Neural cell (in vitro differentiated cells): ENCODE results near the gene SOAT2. TPM values are rescaled to one million over a fixed set of nuclear protein-coding genes. Genes with fewer than 3 reads are reported as not detected.
A peak's percentile ranks its signal among the peaks of the same experiment; 100 is the strongest.

Source experiments
- H2AFZ ChIP-seq: fragments of 200-600, 300-800 bp; sonication (generic), shearing (Covaris generic); 2 replicates; pipeline ENCODE4 v1.6.0; 2014; ENCODE audit warnings: low read depth, mild to moderate bottlenecking, antibody characterized with exemption, low read length, moderate library complexity
- H3F3A ChIP-seq: fragments of 200-600 bp; shearing (Covaris generic); 2 replicates; pipeline ENCODE4 v1.6.1; 2016; ENCODE audit warnings: mild to moderate bottlenecking, moderate library complexity, mixed read lengths, antibody characterized with exemption, low read length; ENCODE audit not compliant: insufficient read depth, poor library complexity, severe bottlenecking
- H3K27ac ChIP-seq: fragments of 200-600, 300-800 bp; sonication (generic), shearing (Covaris generic); 2 replicates; pipeline ENCODE4 v1.5.1; 2014; ENCODE audit warnings: mild to moderate bottlenecking, low read length, moderate library complexity
- H3K27me3 ChIP-seq: fragments of 300-800, 200-600 bp; sonication (generic), shearing (Covaris generic); 2 replicates; pipeline ENCODE4 v1.6.0; 2014; ENCODE audit warnings: mild to moderate bottlenecking, low read depth, low read length, moderate library complexity; ENCODE audit not compliant: insufficient read depth
- H3K36me3 ChIP-seq: fragments of 300-800, 200-600 bp; sonication (generic), shearing (Covaris generic); 2 replicates; pipeline ENCODE4 v1.5.1; 2014; ENCODE audit warnings: mild to moderate bottlenecking, antibody characterized with exemption, low read length, moderate library complexity; ENCODE audit not compliant: insufficient read depth
- H3K4me2 ChIP-seq: fragments of 300-800, 200-600 bp; sonication (generic), shearing (Covaris generic); 2 replicates; pipeline ENCODE4 v1.6.0; 2014; ENCODE audit warnings: mild to moderate bottlenecking, low read length
- H3K4me3 ChIP-seq: fragments of 300-800, 200-600 bp; sonication (generic), shearing (Covaris generic); 2 replicates; pipeline ENCODE4 v1.5.1; 2014; ENCODE audit warnings: mild to moderate bottlenecking, low read length, moderate library complexity
- H3K79me2 ChIP-seq: fragments of 200-600 bp; shearing (Covaris generic); replicated peaks from 2 replicates; pipeline ENCODE4 v1.6.0; 2014; ENCODE audit warnings: mild to moderate bottlenecking, low read length, moderate library complexity; ENCODE audit not compliant: insufficient read depth
- H3K9ac ChIP-seq: fragments of 300-800, 200-600 bp; sonication (generic), shearing (Covaris generic); 2 replicates; pipeline ENCODE4 v1.6.1; 2016; ENCODE audit warnings: mild to moderate bottlenecking, low read length, mixed read lengths
- H3K9me2 ChIP-seq: fragments of 200-600 bp; shearing (Covaris generic); 2 replicates; pipeline ENCODE4 v1.6.1; 2016; ENCODE audit warnings: mild to moderate bottlenecking, low read length, mixed read lengths; ENCODE audit not compliant: insufficient read depth
- H3K9me3 ChIP-seq: fragments of 200-600, 300-800 bp; sonication (generic), shearing (Covaris generic); 2 replicates; pipeline ENCODE4 v1.6.1; 2016; ENCODE audit warnings: mild to moderate bottlenecking, mixed run types, low read length, moderate library complexity, mixed read lengths
- H4K20me1 ChIP-seq: fragments of 200-600 bp; shearing (Covaris generic); 2 replicates; pipeline ENCODE4 v1.6.1; 2016; ENCODE audit warnings: mild to moderate bottlenecking, mixed run types; ENCODE audit not compliant: insufficient read depth
- EP300 ChIP-seq: fragments of 450-650 bp; conservative IDR thresholded peaks from 2 replicates; pipeline ENCODE4 v1.6.1; 2014; ENCODE audit warnings: antibody characterized with exemption, mild to moderate bottlenecking, moderate library complexity; ENCODE audit not compliant: poor library complexity, severe bottlenecking
- EZH2 ChIP-seq: fragments of 200-600, 300-800 bp; shearing (Covaris generic), sonication (generic); IDR thresholded peaks from 2 replicates; pipeline ENCODE4 v1.6.1; 2014; ENCODE audit warnings: antibody characterized with exemption, low read length, borderline replicate concordance, mild to moderate bottlenecking; ENCODE audit not compliant: insufficient read depth, poor library complexity, severe bottlenecking
- MXI1 ChIP-seq: fragments of 450-650 bp; conservative IDR thresholded peaks from 2 replicates; pipeline ENCODE4 v1.6.1; 2014; ENCODE audit warnings: antibody characterized with exemption, mild to moderate bottlenecking; ENCODE audit not compliant: poor library complexity, severe bottlenecking
- POLR2AphosphoS5 ChIP-seq: IDR thresholded peaks from 2 replicates; pipeline ENCODE4 v1.6.1; 2012
- RAD21 ChIP-seq: fragments of 450-650 bp; conservative IDR thresholded peaks from 2 replicates; pipeline ENCODE4 v1.6.1; 2014; ENCODE audit warnings: antibody characterized with exemption, mild to moderate bottlenecking, moderate library complexity
- SMC3 ChIP-seq: fragments of 450-650 bp; conservative IDR thresholded peaks from 2 replicates; pipeline ENCODE4 v1.6.1; 2014; ENCODE audit warnings: antibody characterized with exemption, mild to moderate bottlenecking, moderate library complexity; ENCODE audit not compliant: poor library complexity
- TAF1 ChIP-seq: IDR thresholded peaks from 2 replicates; pipeline ENCODE4 v1.6.1; 2012; ENCODE audit warnings: low read depth
- polyA plus RNA-seq: library from polyadenylated mRNA; depleted of rRNA; stranded (reverse); fragments of >200 nt; gene quantifications from 2 replicates; pipeline ENCODE4 v1.2.3, GENCODE V29; 2014
- TF ChIP-seq, protein P1 (sequence below): fragments of 450-650 bp; IDR thresholded peaks from 2 replicates; pipeline ENCODE4 v1.5.1; 2014; ENCODE audit warnings: antibody characterized with exemption, mild to moderate bottlenecking, moderate library complexity; ENCODE audit not compliant: poor library complexity, severe bottlenecking
- TF ChIP-seq, protein P2 (sequence below): IDR thresholded peaks from 2 replicates; pipeline ENCODE4 v1.6.1; 2012; ENCODE audit warnings: borderline replicate concordance

Gene SOAT2
- polyA plus RNA-seq, 1 donor from 2014 or later: not detected

DNA sequence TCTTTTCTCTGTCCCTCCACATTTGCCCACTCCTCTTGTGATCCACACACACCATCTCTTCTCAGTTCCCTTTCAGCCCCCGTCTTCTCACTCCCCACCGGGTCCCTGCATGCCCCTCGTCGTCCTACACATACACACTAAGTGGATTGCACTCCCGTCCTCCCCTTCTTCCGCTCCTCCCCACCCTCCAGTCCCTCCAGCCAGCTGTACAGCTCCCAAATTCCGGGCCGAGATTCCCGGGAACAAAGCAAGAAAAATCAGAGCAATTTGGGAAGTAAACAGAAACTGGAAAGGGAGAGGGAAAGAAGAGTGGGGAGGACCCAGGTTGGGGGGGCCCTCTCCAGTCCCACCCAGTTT lies 6.1 kb upstream of the SOAT2 start:
- no peak overlapping the region for H3K27ac ChIP-seq
- peaks cover 38% of the 10 kb centered on the region for H3K27me3 ChIP-seq
- no peak overlapping the region for H3K4me2 ChIP-seq
- H3K4me3 ChIP-seq: peak overlapping the region; percentile 66
- H4K20me1 ChIP-seq: no peaks in the 10 kb centered on the region
- H3K9me3 ChIP-seq: no peaks in the 10 kb centered on the region
- H2AFZ ChIP-seq: no peak overlapping the region
- no peak overlapping the region for H3K9ac ChIP-seq
- TF ChIP-seq RAD21 (no peak), POLR2AphosphoS5 (no peak), MXI1 (no peak), SMC3 (no peak), TAF1 (no peak), EZH2 (no peak), EP300 (no peak)
- TF ChIP-seq, protein P1, sequence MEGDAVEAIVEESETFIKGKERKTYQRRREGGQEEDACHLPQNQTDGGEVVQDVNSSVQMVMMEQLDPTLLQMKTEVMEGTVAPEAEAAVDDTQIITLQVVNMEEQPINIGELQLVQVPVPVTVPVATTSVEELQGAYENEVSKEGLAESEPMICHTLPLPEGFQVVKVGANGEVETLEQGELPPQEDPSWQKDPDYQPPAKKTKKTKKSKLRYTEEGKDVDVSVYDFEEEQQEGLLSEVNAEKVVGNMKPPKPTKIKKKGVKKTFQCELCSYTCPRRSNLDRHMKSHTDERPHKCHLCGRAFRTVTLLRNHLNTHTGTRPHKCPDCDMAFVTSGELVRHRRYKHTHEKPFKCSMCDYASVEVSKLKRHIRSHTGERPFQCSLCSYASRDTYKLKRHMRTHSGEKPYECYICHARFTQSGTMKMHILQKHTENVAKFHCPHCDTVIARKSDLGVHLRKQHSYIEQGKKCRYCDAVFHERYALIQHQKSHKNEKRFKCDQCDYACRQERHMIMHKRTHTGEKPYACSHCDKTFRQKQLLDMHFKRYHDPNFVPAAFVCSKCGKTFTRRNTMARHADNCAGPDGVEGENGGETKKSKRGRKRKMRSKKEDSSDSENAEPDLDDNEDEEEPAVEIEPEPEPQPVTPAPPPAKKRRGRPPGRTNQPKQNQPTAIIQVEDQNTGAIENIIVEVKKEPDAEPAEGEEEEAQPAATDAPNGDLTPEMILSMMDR: no peak
- TF ChIP-seq, protein P2, sequence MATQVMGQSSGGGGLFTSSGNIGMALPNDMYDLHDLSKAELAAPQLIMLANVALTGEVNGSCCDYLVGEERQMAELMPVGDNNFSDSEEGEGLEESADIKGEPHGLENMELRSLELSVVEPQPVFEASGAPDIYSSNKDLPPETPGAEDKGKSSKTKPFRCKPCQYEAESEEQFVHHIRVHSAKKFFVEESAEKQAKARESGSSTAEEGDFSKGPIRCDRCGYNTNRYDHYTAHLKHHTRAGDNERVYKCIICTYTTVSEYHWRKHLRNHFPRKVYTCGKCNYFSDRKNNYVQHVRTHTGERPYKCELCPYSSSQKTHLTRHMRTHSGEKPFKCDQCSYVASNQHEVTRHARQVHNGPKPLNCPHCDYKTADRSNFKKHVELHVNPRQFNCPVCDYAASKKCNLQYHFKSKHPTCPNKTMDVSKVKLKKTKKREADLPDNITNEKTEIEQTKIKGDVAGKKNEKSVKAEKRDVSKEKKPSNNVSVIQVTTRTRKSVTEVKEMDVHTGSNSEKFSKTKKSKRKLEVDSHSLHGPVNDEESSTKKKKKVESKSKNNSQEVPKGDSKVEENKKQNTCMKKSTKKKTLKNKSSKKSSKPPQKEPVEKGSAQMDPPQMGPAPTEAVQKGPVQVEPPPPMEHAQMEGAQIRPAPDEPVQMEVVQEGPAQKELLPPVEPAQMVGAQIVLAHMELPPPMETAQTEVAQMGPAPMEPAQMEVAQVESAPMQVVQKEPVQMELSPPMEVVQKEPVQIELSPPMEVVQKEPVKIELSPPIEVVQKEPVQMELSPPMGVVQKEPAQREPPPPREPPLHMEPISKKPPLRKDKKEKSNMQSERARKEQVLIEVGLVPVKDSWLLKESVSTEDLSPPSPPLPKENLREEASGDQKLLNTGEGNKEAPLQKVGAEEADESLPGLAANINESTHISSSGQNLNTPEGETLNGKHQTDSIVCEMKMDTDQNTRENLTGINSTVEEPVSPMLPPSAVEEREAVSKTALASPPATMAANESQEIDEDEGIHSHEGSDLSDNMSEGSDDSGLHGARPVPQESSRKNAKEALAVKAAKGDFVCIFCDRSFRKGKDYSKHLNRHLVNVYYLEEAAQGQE: no peak
- no peaks in the 10 kb centered on the region for H3K36me3 ChIP-seq
- H3K79me2 ChIP-seq: no peaks in the 10 kb centered on the region
- H3F3A ChIP-seq: no peaks in the 10 kb centered on the region
- H3K9me2 ChIP-seq: no peaks in the 10 kb centered on the region

DNA sequence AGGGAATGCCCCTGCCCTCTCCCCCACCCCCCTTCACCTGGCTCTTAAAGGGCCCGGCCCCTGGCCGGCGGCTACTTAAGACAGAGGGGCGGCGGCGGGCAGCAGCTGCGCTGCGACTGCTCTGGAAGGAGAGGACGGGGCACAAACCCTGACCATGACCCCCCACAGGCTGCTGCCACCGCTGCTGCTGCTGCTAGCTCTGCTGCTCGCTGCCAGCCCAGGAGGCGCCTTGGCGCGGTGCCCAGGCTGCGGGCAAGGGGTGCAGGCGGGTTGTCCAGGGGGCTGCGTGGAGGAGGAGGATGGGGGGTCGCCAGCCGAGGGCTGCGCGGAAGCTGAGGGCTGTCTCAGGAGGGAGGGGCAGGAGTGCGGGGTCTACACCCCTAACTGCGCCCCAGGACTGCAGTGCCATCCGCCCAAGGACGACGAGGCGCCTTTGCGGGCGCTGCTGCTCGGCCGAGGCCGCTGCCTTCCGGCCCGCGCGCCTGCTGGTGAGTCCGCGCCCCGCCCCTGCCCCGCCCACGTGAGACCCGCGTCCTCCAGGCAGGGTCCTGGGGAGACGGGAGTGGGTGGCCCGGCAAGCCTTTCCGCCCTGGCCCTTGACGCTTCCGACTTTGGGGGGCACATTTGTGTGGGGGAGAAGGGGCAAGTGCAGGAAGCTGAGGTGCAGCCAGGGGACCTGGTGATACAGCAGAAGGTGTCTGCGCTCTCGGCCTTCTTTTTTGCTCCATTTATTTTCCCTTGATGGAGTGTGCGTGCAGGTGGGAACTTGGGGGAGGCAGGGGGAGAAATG lies 5.5 kb upstream of the SOAT2 start, which contains the start of gene IGFBP6:
IGFBP6 (plus strand) TSS at position 104 of the 790 bp plus-strand sequence; CDS start at position 155, 51 bp downstream.
- Histone ChIP-seq H3K4me2 (no peak within 1 kb of the TSS), H2AFZ (no peak within 1 kb of the TSS), H3K27me3 (peaks cover 38% of the 10 kb centered on the region), H3K9ac (peak within 1 kb of the TSS; percentile 23), H3K4me3 (peak within 1 kb of the TSS; percentile 66), H3F3A (no peaks in the 10 kb centered on the region), H4K20me1 (no peaks in the 10 kb centered on the region), H3K79me2 (no peaks in the 10 kb centered on the region), H3K27ac (no peak within 1 kb of the TSS), H3K9me3 (no peaks in the 10 kb centered on the region), H3K36me3 (no peaks in the 10 kb centered on the region), H3K9me2 (no peaks in the 10 kb centered on the region)
- no peak for TF ChIP-seq TAF1
- TF ChIP-seq EZH2: no peak
- TF ChIP-seq MXI1: no peak
- TF ChIP-seq SMC3: no peak
- TF ChIP-seq, protein P1: no peak
- no peak for TF ChIP-seq EP300
- no peak for TF ChIP-seq RAD21
- no peak for TF ChIP-seq POLR2AphosphoS5
- TF ChIP-seq, protein P2: no peak
